CD4-positive, alpha-beta memory T cell (primary cell): ENCODE measurements around the gene COX20. TPM values are rescaled to one million over a fixed set of nuclear protein-coding genes. Genes with fewer than 3 reads are reported as not detected.

Source experiments
- CTCF ChIA-PET: fragments of 350-600 bp; sonication (Branson Sonifier 250); formaldehyde crosslinking; loops from one replicate; lab custom pipeline; 2021; ENCODE audit warnings: inconsistent platforms; ENCODE audit not compliant: partially characterized antibody; lab: Charles Lee
- POLR2A ChIA-PET: fragments of 350-600 bp; sonication (Branson Sonifier 250); formaldehyde crosslinking; loops from one replicate; lab custom pipeline; 2021; ENCODE audit not compliant: partially characterized antibody; lab: Charles Lee
- DNase-seq, 5 donors: peaks; one replicate each; pipeline versions ENCODE4 v3.0.0 to v3.0.0-alpha.2; 2020 to 2022; ENCODE audit warnings: mixed read lengths in 1 of 5
- H3K27ac ChIP-seq: one replicate; pipeline ENCODE4 v1.7.0; 2013; ENCODE audit warnings: low read depth, low read length
- H3K27me3 ChIP-seq: 2 replicates; pipeline ENCODE4 v1.7.0; 2013; ENCODE audit warnings: mild to moderate bottlenecking, low read length, moderate library complexity; ENCODE audit not compliant: insufficient read depth
- H3K36me3 ChIP-seq: 2 replicates; pipeline ENCODE4 v1.7.0; 2013; ENCODE audit warnings: mild to moderate bottlenecking, low read length, moderate library complexity; ENCODE audit not compliant: insufficient read depth
- H3K4me1 ChIP-seq: 2 replicates; pipeline ENCODE4 v1.7.0; 2013; ENCODE audit warnings: mild to moderate bottlenecking, low read length, moderate library complexity; ENCODE audit not compliant: insufficient read depth
- H3K4me3 ChIP-seq, 2 donors: one replicate each; pipeline ENCODE4 v1.7.0; 2013; ENCODE audit warnings: low read length in 2 of 2, mild to moderate bottlenecking in 1 of 2
- H3K9me3 ChIP-seq, 2 donors: one replicate each; pipeline ENCODE4 v1.7.0; 2013; ENCODE audit warnings: low read length in 2 of 2, control low read depth in 1 of 2; ENCODE audit not compliant: control insufficient read depth in 1 of 2
- H3K27ac Mint-ChIP-seq, 7 donors: one replicate each; pipeline ENCODE4 v1.8.0; 2020 to 2021; ENCODE audit warnings: mixed read lengths in 7 of 7, mild to moderate bottlenecking in 6 of 7, inconsistent platforms in 3 of 7, moderate library complexity in 3 of 7
- H3K27me3 Mint-ChIP-seq, 2 donors: one replicate each; pipeline ENCODE4 v1.8.0; 2020 to 2021; ENCODE audit warnings: mixed read lengths in 2 of 2
- H3K36me3 Mint-ChIP-seq, 2 donors: one replicate each; pipeline ENCODE4 v1.8.0; 2020 to 2021; ENCODE audit warnings: mixed read lengths in 2 of 2, inconsistent platforms in 1 of 2, mild to moderate bottlenecking in 1 of 2
- H3K4me1 Mint-ChIP-seq, 4 donors: one replicate each; pipeline ENCODE4 v1.8.0; 2020 to 2021; ENCODE audit warnings: mixed read lengths in 4 of 4, mild to moderate bottlenecking in 1 of 4
- H3K4me3 Mint-ChIP-seq, 8 donors: one replicate each; pipeline ENCODE4 v1.8.0; 2020 to 2021; ENCODE audit warnings: mixed read lengths in 8 of 8, mild to moderate bottlenecking in 7 of 8, moderate library complexity in 6 of 8, inconsistent platforms in 3 of 8
- H3K9me3 Mint-ChIP-seq, 8 donors: one replicate each; pipeline ENCODE4 v1.8.0; 2020 to 2021; ENCODE audit warnings: mixed read lengths in 8 of 8, mild to moderate bottlenecking in 5 of 8, inconsistent platforms in 3 of 8, moderate library complexity in 1 of 8
- intact Hi-C: fragments of 100-400 bp; cut with micrococcal nuclease; formaldehyde crosslinking; loops from one replicate; pipeline ENCODE4 v1.15.1; 2023
- polyA plus RNA-seq, 2 donors: library from polyadenylated mRNA; unstranded; fragments of 300-500 nt; fragmentation: Illumina TruSeq; gene quantifications; one replicate each; pipeline ENCODE4 v1.2.3, GENCODE V29; 2021
- total RNA-seq, 2 experiments: library from RNA; stranded (reverse); gene quantifications; one replicate each; pipeline ENCODE4 v1.2.3, GENCODE V29; 2021

COX20 gene
- total and polyA plus RNA-seq, 4 experiments from 2014 or later = 31.3 to 65.7 (median 37.8) TPM

GRCh38 chr1:244861683-244862082 lies 26.2 kb downstream of the COX20 start:
- Mint-ChIP-seq H3K4me3 (peak overlapping the region; percentile 83 to 99 (median 89)), H3K36me3 (peaks cover 52 to 72% of the 10 kb centered on the region in 2 donors), H3K9me3 (peaks cover 0 to 6% (median 0%) of the 10 kb centered on the region in 8 donors), H3K4me1 (peaks cover 45 to 94% (median 61%) of the 10 kb centered on the region in 4 donors), H3K27me3 (peaks cover 0 to 1% of the 10 kb centered on the region in 2 donors), H3K27ac (peak overlapping the region; percentile 81 to 98 (median 90))
- POLR2A ChIA-PET = interaction anchor here (0.7 to 25.4 kb wide), 8 partner anchors 17 to 1120 kb away, joined by 4 to 1465 read pairs (median 29); partner anchors contain the start of genes COX20 and DESI2
- intact Hi-C loops = loop anchor here (1.0 to 10.0 kb wide), 5 partner anchors 7 to 1706 kb away; partner anchors contain the start of genes CNST and TFB2M
- peaks cover 44% of the 10 kb centered on the region for H3K36me3 ChIP-seq
- peaks cover 66% of the 10 kb centered on the region for H3K4me1 ChIP-seq
- no peaks in the 10 kb centered on the region for H3K9me3 ChIP-seq
- CTCF ChIA-PET = interaction anchor here (0.9 to 6.5 kb wide), 9 partner anchors 9 to 180 kb away, joined by 3 to 97 read pairs (median 6); partner anchors contain the start of gene COX20
- peak overlapping the region; percentile 40 to 64 for H3K4me3 ChIP-seq
- peak overlapping the region; percentile 99 for H3K27ac ChIP-seq
- no peaks in the 10 kb centered on the region for H3K27me3 ChIP-seq
- no peak for DNase-seq

- peak overlapping the region; percentile 64 to 88 for H3K4me3 ChIP-seq
- H3K4me1 ChIP-seq = peaks cover 60% of the 10 kb centered on the region
- H3K27ac ChIP-seq = peak overlapping the region; percentile 99
- Mint-ChIP-seq H3K36me3 (peaks cover 46 to 65% of the 10 kb centered on the region in 2 donors), H3K9me3 (peaks cover 0 to 6% (median 0%) of the 10 kb centered on the region in 8 donors), H3K4me1 (peaks cover 44 to 90% (median 57%) of the 10 kb centered on the region in 4 donors), H3K27me3 (peaks cover 0 to 1% of the 10 kb centered on the region in 2 donors), H3K4me3 (peak overlapping the region; percentile 91 to 99 (median 94)), H3K27ac (peak overlapping the region; percentile 95 to 99 (median 97))
- ChIA-PET CTCF (interaction anchor here (1.2 to 6.5 kb wide), 7 partner anchors 10 to 180 kb away, joined by 3 to 97 read pairs (median 30); partner anchors contain the start of gene COX20), POLR2A (interaction anchor here (0.7 to 25.4 kb wide), 12 partner anchors 9 to 450 kb away, joined by 3 to 1465 read pairs (median 15); partner anchors contain the start of genes ADSS2, COX20 and DESI2)
- H3K36me3 ChIP-seq = peaks cover 38% of the 10 kb centered on the region
- H3K27me3 ChIP-seq = no peaks in the 10 kb centered on the region
- intact Hi-C loops = loop anchor here (1.0 to 10.0 kb wide), 5 partner anchors 8 to 1705 kb away; partner anchors contain the start of genes CNST and TFB2M
- H3K9me3 ChIP-seq = no peaks in the 10 kb centered on the region
- peak in 2 of 5 donors; percentile 62 to 69 for DNase-seq
Measured at GRCh38 chr1:244862354-244862698, 26.9 kb downstream of the COX20 start.

GRCh38 chr1:244862699-244863490 lies 27.4 kb downstream of the COX20 start:
- Histone ChIP-seq H3K36me3 (peaks cover 32% of the 10 kb centered on the region), H3K4me1 (peaks cover 54% of the 10 kb centered on the region), H3K9me3 (no peaks in the 10 kb centered on the region), H3K4me3 (peak overlapping the region; percentile 64 to 88), H3K27ac (peak overlapping the region; percentile 99), H3K27me3 (no peaks in the 10 kb centered on the region)
- H3K4me1 Mint-ChIP-seq = peaks cover 40 to 84% (median 52%) of the 10 kb centered on the region in 4 donors
- H3K4me3 Mint-ChIP-seq = peak overlapping the region; percentile 91 to 99 (median 96)
- H3K27ac Mint-ChIP-seq = peak overlapping the region; percentile 95 to 99 (median 97)
- ChIA-PET POLR2A (interaction anchor here (0.7 to 25.4 kb wide), 18 partner anchors 8 to 1608 kb away, joined by 3 to 1465 read pairs (median 8); partner anchors contain the start of genes ADSS2, CATSPERE, CEP170 and COX20), CTCF (interaction anchor here (1.1 to 6.5 kb wide), 7 partner anchors 10 to 179 kb away, joined by 3 to 97 read pairs (median 30); partner anchors contain the start of gene COX20)
- H3K36me3 Mint-ChIP-seq = peaks cover 40 to 60% of the 10 kb centered on the region in 2 donors
- DNase-seq = peak; percentile 94 to 96 (median 96)
- H3K27me3 Mint-ChIP-seq = peaks cover 0 to 1% of the 10 kb centered on the region in 2 donors
- H3K9me3 Mint-ChIP-seq = peaks cover 0 to 6% (median 0%) of the 10 kb centered on the region in 8 donors
- intact Hi-C loops = loop anchor here (1.0 to 10.0 kb wide), 6 partner anchors 9 to 1704 kb away; partner anchors contain the start of genes CNST, COX20 and TFB2M

GRCh38 chr1:244863491-244864252 lies 28.2 kb downstream of the COX20 start:
- intact Hi-C loops = loop anchor here (1.0 to 10.0 kb wide), 10 partner anchors 28 to 1704 kb away; partner anchors contain the start of genes CNST, COX20 and TFB2M
- DNase-seq = peak in 1 of 5 donors; percentile 65
- Mint-ChIP-seq H3K4me1 (peaks cover 34 to 76% (median 45%) of the 10 kb centered on the region in 4 donors), H3K4me3 (peak overlapping the region; percentile 89 to 97 (median 96)), H3K27me3 (peaks cover 0 to 1% of the 10 kb centered on the region in 2 donors), H3K27ac (peak overlapping the region; percentile 96 to 100 (median 99)), H3K9me3 (peaks cover 0 to 6% (median 0%) of the 10 kb centered on the region in 8 donors), H3K36me3 (peaks cover 35 to 52% of the 10 kb centered on the region in 2 donors)
- H3K4me3 ChIP-seq = peak overlapping the region; percentile 64 to 77
- no peaks in the 10 kb centered on the region for H3K27me3 ChIP-seq
- CTCF ChIA-PET = interaction anchor here (1.1 to 6.5 kb wide), 7 partner anchors 16 to 178 kb away, joined by 4 to 97 read pairs (median 30); partner anchors contain the start of gene COX20
- POLR2A ChIA-PET = interaction anchor here (0.7 to 25.4 kb wide), 20 partner anchors 19 to 1702 kb away, joined by 3 to 1465 read pairs (median 8); partner anchors contain the start of genes ADSS2, CATSPERE, CEP170 and CNST
- H3K36me3 ChIP-seq = peaks cover 24% of the 10 kb centered on the region
- H3K27ac ChIP-seq = peak overlapping the region; percentile 99
- H3K9me3 ChIP-seq = no peaks in the 10 kb centered on the region
- peaks cover 47% of the 10 kb centered on the region for H3K4me1 ChIP-seq

- Histone ChIP-seq H3K27ac (peak within 1 kb of the TSS; percentile 99), H3K4me3 (peak within 1 kb of the TSS; percentile 64 to 77), H3K27me3 (no peaks in the 10 kb centered on the region), H3K36me3 (peaks cover 17% of the 10 kb centered on the region), H3K4me1 (peaks cover 39% of the 10 kb centered on the region), H3K9me3 (no peaks in the 10 kb centered on the region)
- ChIA-PET POLR2A (interaction anchor here (0.7 to 25.4 kb wide), 23 partner anchors 10 to 1702 kb away, joined by 3 to 1465 read pairs (median 8); partner anchors contain the start of genes ADSS2, CATSPERE, CEP170 and CNST), CTCF (interaction anchor here (0.8 to 6.5 kb wide), 8 partner anchors 17 to 178 kb away, joined by 3 to 97 read pairs (median 18); partner anchors contain the start of gene COX20)
- H3K4me1 Mint-ChIP-seq = peaks cover 29 to 70% (median 40%) of the 10 kb centered on the region in 4 donors
- peaks cover 0 to 6% (median 0%) of the 10 kb centered on the region in 8 donors for H3K9me3 Mint-ChIP-seq
- H3K27me3 Mint-ChIP-seq = peaks cover 0 to 1% of the 10 kb centered on the region in 2 donors
- H3K4me3 Mint-ChIP-seq = peak within 1 kb of the TSS; percentile 86 to 97 (median 96)
- intact Hi-C loops = loop anchor here (1.0 to 10.0 kb wide), 9 partner anchors 54 to 1703 kb away; partner anchors contain the start of genes CNST and TFB2M
- H3K27ac Mint-ChIP-seq = peak within 1 kb of the TSS; percentile 97 to 100 (median 99)
- H3K36me3 Mint-ChIP-seq = peaks cover 27 to 46% of the 10 kb centered on the region in 2 donors
- DNase-seq = peak; percentile 94 to 98 (median 98)
Measured at GRCh38 chr1:244864253-244865027, 29.0 kb downstream of the COX20 start, which contains the start of gene HNRNPU. Gene HNRNPU (minus strand): TSS chr1:244864543. CDS start chr1:244864307, 236 bp downstream.
